Renal cortex interstitium (tissue), 11 donors: ENCODE data around the gene DCUN1D2. TPM values are rescaled to one million over a fixed set of nuclear protein-coding genes. Genes with fewer than 3 reads are reported as not detected.

Source experiments
- DNase-seq, 11 donors: peaks; one replicate each; pipeline ENCODE4 v3.0.0-alpha.2; 2013; ENCODE audit warnings: low read depth in 9 of 11, low spot score in 4 of 11; ENCODE audit errors: extremely low read depth in 1 of 11
- polyA plus RNA-seq, 3 donors: library from polyadenylated mRNA; unstranded; fragments of 120-200 nt; gene quantifications; one replicate each; pipeline ENCODE4 v1.2.1, GENCODE V29; 2013; ENCODE audit not compliant: insufficient read length in 3 of 3

The DCUN1D2 gene
- polyA plus RNA-seq, 3 donors, result 17.7 to 31.1 (median 22.2) TPM

- no peak for DNase-seq
Measured at GRCh38 chr13:113499936-113500335, 9.4 kb upstream of the DCUN1D2 start.

GRCh38 chr13:113498905-113499304, 8.4 kb upstream of the DCUN1D2 start:
- no peak for DNase-seq

- no peak for DNase-seq
Measured at GRCh38 chr13:113497217-113497616, 6.7 kb upstream of the DCUN1D2 start.

- no peak for DNase-seq
Measured at GRCh38 chr13:113495494-113496210, 5.1 kb upstream of the DCUN1D2 start.

- no peak for DNase-seq
Measured at GRCh38 chr13:113493315-113493951, 2.9 kb upstream of the DCUN1D2 start.

GRCh38 chr13:113491982-113492381, 1.5 kb upstream of the DCUN1D2 start:
- no peak for DNase-seq

- DNase-seq, result no peak
Measured at GRCh38 chr13:113491418-113491883, 940 bp upstream of the DCUN1D2 start.

- no peak for DNase-seq
Measured at GRCh38 chr13:113489549-113490495, 689 bp downstream of the DCUN1D2 start.

GRCh38 chr13:113489171-113489548, 1.4 kb downstream of the DCUN1D2 start:
- no peak for DNase-seq

- DNase-seq, result no peak
Measured at GRCh38 chr13:113488283-113488682, 2.2 kb downstream of the DCUN1D2 start.

GRCh38 chr13:113486698-113487097, 3.8 kb downstream of the DCUN1D2 start:
- DNase-seq, result no peak

GRCh38 chr13:113485545-113485944, 5.0 kb downstream of the DCUN1D2 start:
- no peak for DNase-seq

- no peak for DNase-seq
Measured at GRCh38 chr13:113483504-113484293, 6.8 kb downstream of the DCUN1D2 start.

GRCh38 chr13:113483081-113483480, 7.4 kb downstream of the DCUN1D2 start:
- DNase-seq, result no peak

GRCh38 chr13:113479179-113479578, 11.3 kb downstream of the DCUN1D2 start:
- no peak for DNase-seq

- DNase-seq, result no peak
Measured at GRCh38 chr13:113477724-113478123, 12.8 kb downstream of the DCUN1D2 start.

GRCh38 chr13:113476811-113477210, 13.7 kb downstream of the DCUN1D2 start:
- no peak for DNase-seq

- no peak for DNase-seq
Measured at GRCh38 chr13:113475911-113476310, 14.6 kb downstream of the DCUN1D2 start.

- no peak for DNase-seq
Measured at GRCh38 chr13:113475280-113475679, 15.2 kb downstream of the DCUN1D2 start.
